Measurements from ENCODE around the gene ADAMTS2. TPM values are rescaled to one million over a fixed set of nuclear protein-coding genes. Genes with fewer than 3 reads are reported as not detected.
A peak's percentile ranks its signal among the peaks of the same experiment; 100 is the strongest.

ADAMTS2 gene
- total and polyA plus RNA-seq, 2 of the 8 experiments (the other 6 are each of a cell fraction or from before 2014, with no cell fraction given) = 6.6 to 7.3 TPM

DNA sequence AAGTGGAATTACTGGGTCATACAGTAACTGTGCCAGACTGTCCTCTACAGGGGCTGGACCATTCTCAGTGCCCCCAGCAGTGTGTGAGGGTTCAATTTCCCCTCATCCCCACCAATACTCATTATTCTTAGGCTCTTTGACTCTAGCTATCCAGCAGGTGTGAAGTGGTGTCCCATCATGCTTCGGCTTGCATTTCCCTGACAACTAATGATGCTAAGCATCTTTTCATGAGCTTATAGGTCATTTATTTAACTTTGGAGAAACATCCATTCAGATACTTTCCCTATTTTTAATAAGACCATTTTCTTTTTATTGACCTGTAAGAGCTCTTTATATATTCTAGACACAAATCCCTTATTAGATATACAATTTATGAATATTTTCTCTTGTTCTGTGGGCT, 63.6 kb downstream of the ADAMTS2 start:
- ChIA-PET CTCF (ENCODE audit: partially characterized antibody) (no interaction called here), POLR2A (ENCODE audit: partially characterized antibody) (no interaction called here)
- no peak overlapping the region for H3K14ac ChIP-seq (ENCODE audit: insufficient read length)
- no peak overlapping the region for H3K23ac ChIP-seq (ENCODE audit: insufficient read length)
- no peak overlapping the region for H3K9ac ChIP-seq (replicated peaks in 1 of 4; ENCODE audit: extremely low read depth in 1 of 4, low read depth in 3 of 4, low read length in 3 of 4)
- H2BK120ac ChIP-seq (replicated peaks; ENCODE audit: low read depth, low read length) = no peak overlapping the region
- DNase-seq (ENCODE audit: low read depth in 1 of 2, low spot score in 2 of 2) = no peak
- no peak overlapping the region for H4K5ac ChIP-seq (ENCODE audit: insufficient read length, low read depth, low read length)
- no peak for FAIRE-seq
- no peaks in the 10 kb centered on the region for H3K23me2 ChIP-seq (ENCODE audit: low read depth, low read length)
- no peak overlapping the region for H2AK5ac ChIP-seq (ENCODE audit: low read depth, low read length)
- H4K91ac ChIP-seq (replicated peaks; ENCODE audit: insufficient read length, low read length) = no peak overlapping the region
- no peak overlapping the region for H2BK5ac ChIP-seq (ENCODE audit: low read depth, low read length)
- H3K4ac ChIP-seq (replicated peaks; ENCODE audit: insufficient read length, low read depth, low read length) = no peak overlapping the region
- H2BK20ac ChIP-seq (ENCODE audit: low read length) = no peak overlapping the region
- H3K27ac ChIP-seq (ENCODE audit: low read depth, low read length) = no peak overlapping the region
- TF ChIP-seq RFX5 (IDR thresholded peaks at IDR 0.05; ENCODE audit: borderline replicate concordance, low read depth, low read length) = peak; percentile 37; the same call in 1 of the 2 replicates
- no peak for TF ChIP-seq RBBP5 (IDR thresholded peaks at IDR 0.05; ENCODE audit: borderline replicate concordance, low read depth, low read length)
- TF ChIP-seq BCL11A (IDR thresholded peaks at IDR 0.05; ENCODE audit: low read depth in 2 of 2, low read length in 2 of 2) = no peak
- H2BK12ac ChIP-seq (ENCODE audit: low read depth, low read length) = no peak overlapping the region
- peaks cover 0 to 4% of the 10 kb centered on the region in 2 experiments for H4K20me1 ChIP-seq (replicated peaks in 1 of 2; ENCODE audit: control insufficient read depth in 1 of 2, insufficient read depth in 2 of 2, low read length in 2 of 2)
- 86% methylated on average over 1 of the region's 1 CpG; no CpG with 5 or more reads in 1 of the 2 experiments for WGBS, 2 experiments (ENCODE audit: extremely low coverage in 1 of 2, insufficient coverage in 1 of 2, insufficient read length in 1 of 2, insufficient replicate concordance in 2 of 2, low coverage in 1 of 2, low lambda C conversion rate in 2 of 2, missing lambda C conversion rate in 1 of 2)
- no peak overlapping the region for H3K56ac ChIP-seq (replicated peaks; ENCODE audit: insufficient read length, low read depth, low read length)
- no peak overlapping the region for H3K4me3 ChIP-seq (ENCODE audit: extremely low read depth in 1 of 4, insufficient read depth in 2 of 4, low read depth in 3 of 4, low read length in 4 of 4)
- H2BK15ac ChIP-seq (ENCODE audit: low read length) = no peak overlapping the region
- no peak overlapping the region for H4K8ac ChIP-seq (ENCODE audit: extremely low read depth, insufficient read depth, low read length)
- H3K9me3 ChIP-seq (ENCODE audit: insufficient read depth in 2 of 2, low read depth in 1 of 2, low read length in 1 of 2) = no peaks in the 10 kb centered on the region
- no peaks in the 10 kb centered on the region for H3K79me2 ChIP-seq (ENCODE audit: control insufficient read depth in 1 of 2, insufficient read depth in 2 of 2, low read length in 2 of 2)
- no peaks in the 10 kb centered on the region for H3K27me3 ChIP-seq (replicated peaks in 1 of 4; ENCODE audit: control insufficient read depth in 3 of 4, extremely low read depth in 1 of 4, insufficient read depth in 3 of 4, low read length in 3 of 4)
- H3K18ac ChIP-seq (ENCODE audit: extremely low read depth, low read length) = no peak overlapping the region
- H3K36me3 ChIP-seq (ENCODE audit: control insufficient read depth in 2 of 4, insufficient read depth in 4 of 4, low read length in 3 of 4) = no peaks in the 10 kb centered on the region
- no peak overlapping the region for H2AFZ ChIP-seq (ENCODE audit: low read length)
- no peaks in the 10 kb centered on the region for H3K79me1 ChIP-seq (ENCODE audit: low read depth, low read length)
- H3K4me1 ChIP-seq (replicated peaks in 1 of 4; ENCODE audit: control insufficient read depth in 3 of 4, insufficient read depth in 4 of 4, low read length in 3 of 4) = no peaks in the 10 kb centered on the region
- no peak overlapping the region for H3K4me2 ChIP-seq (ENCODE audit: insufficient read depth in 1 of 2, low read depth in 2 of 2, low read length in 2 of 2)
